Thoracic aorta (tissue), 2 donors: Measurements from ENCODE around the gene CCDC85C. TPM values are rescaled to one million over a fixed set of nuclear protein-coding genes. Genes with fewer than 3 reads are reported as not detected.

Source experiments
- ATAC-seq: fragments of 150-250 bp; one replicate; pipeline ENCODE4 v1.8.0; 2017; ENCODE audit warnings: low read depth; ENCODE audit not compliant: insufficient number of reproducible peaks, low FRiP score
- DNase-seq: peaks from one replicate; pipeline ENCODE4 v3.0.0-alpha.2; 2020; ENCODE audit warnings: low spot score
- H3K27ac ChIP-seq, 2 donors: fragments of 200-600 bp; sonication (generic); 1 replicate in 1 of 2; 2 replicates in 1 of 2; pipeline ENCODE4 v1.5.1; 2016; ENCODE audit warnings: mild to moderate bottlenecking in 2 of 2, moderate library complexity in 2 of 2
- H3K27me3 ChIP-seq: fragments of 200-600 bp; sonication (generic); replicated peaks from 2 replicates; pipeline ENCODE4 v1.6.0; 2016; ENCODE audit warnings: mild to moderate bottlenecking; ENCODE audit not compliant: insufficient read depth
- H3K36me3 ChIP-seq: fragments of 200-600 bp; sonication (generic); one replicate; pipeline ENCODE4 v1.5.1; 2016
- H3K4me1 ChIP-seq, 2 donors: fragments of 200-600 bp; sonication (generic); 1 replicate in 1 of 2; 2 replicates in 1 of 2; pipeline versions ENCODE4 v1.5.1 to v1.6.0; 2016; ENCODE audit warnings: low read depth in 2 of 2, mild to moderate bottlenecking in 1 of 2; ENCODE audit not compliant: control insufficient read depth in 1 of 2
- H3K4me3 ChIP-seq: fragments of 200-600 bp; sonication (generic); 2 replicates; pipeline ENCODE4 v1.5.1; 2016; ENCODE audit warnings: mild to moderate bottlenecking
- H3K9me3 ChIP-seq: fragments of 200-600 bp; sonication (generic); 2 replicates; pipeline ENCODE4 v1.5.1; 2016
- CTCF ChIP-seq: fragments of 200-600 bp; sonication (generic); IDR thresholded peaks from one replicate; pipeline ENCODE4 v1.5.1; 2019; ENCODE audit warnings: antibody characterized with exemption
- total RNA-seq, 2 donors: library from RNA; depleted of rRNA; stranded (reverse); fragments of >200 nt; gene quantifications; one replicate each; pipeline versions ENCODE4 v1.1.0 to v1.2.3, GENCODE V29; 2016

CCDC85C gene
- total RNA-seq, 2 donors from 2014 or later, result 1.5 to 4.1 TPM

DNA sequence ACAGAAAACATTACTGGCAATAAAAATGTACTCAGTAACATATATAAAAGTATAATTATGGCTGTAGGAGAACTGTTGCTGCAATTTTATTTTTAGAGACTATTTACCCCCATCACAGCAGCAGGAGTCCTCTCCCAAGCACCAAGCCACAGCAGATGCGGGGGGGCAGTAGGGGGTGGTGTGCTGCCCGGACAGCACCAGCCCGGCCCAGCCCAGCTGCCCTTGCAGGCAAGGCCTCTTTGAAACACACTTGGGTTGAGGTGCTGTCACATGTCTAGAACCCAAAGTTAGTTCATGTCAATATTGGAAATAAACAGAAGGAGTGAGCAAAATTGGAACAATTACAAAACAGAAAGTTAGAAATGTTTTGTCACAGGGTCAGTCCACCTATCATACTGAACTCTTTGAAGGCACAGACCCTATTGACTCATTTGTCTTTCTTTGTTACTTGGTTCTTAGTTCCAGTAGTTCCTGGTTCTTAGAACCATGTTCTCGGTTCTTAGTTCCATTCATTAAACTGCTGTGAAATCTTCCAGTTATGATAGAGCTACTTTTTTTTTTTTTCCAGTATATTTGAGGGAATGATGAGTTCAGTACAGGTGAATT is 100.1 kb downstream of the CCDC85C start:
- Histone ChIP-seq H3K36me3 (peaks cover 71% of the 10 kb centered on the region), H3K27ac (no peak overlapping the region), H3K9me3 (no peaks in the 10 kb centered on the region), H3K27me3 (no peaks in the 10 kb centered on the region), H3K4me1 (no peaks in the 10 kb centered on the region), H3K4me3 (no peak overlapping the region)
- ATAC-seq (no peak), DNase-seq (no peak)
- no peak for TF ChIP-seq CTCF

GRCh38 chr14:99502989-99503421 is 101.0 kb downstream of the CCDC85C start:
- no peak for TF ChIP-seq CTCF
- Histone ChIP-seq H3K4me1 (no peaks in the 10 kb centered on the region), H3K9me3 (no peaks in the 10 kb centered on the region), H3K36me3 (peaks cover 62% of the 10 kb centered on the region), H3K27ac (no peak overlapping the region), H3K4me3 (no peak overlapping the region), H3K27me3 (no peaks in the 10 kb centered on the region)
- no peak for ATAC-seq
- DNase-seq, result no peak

DNA sequence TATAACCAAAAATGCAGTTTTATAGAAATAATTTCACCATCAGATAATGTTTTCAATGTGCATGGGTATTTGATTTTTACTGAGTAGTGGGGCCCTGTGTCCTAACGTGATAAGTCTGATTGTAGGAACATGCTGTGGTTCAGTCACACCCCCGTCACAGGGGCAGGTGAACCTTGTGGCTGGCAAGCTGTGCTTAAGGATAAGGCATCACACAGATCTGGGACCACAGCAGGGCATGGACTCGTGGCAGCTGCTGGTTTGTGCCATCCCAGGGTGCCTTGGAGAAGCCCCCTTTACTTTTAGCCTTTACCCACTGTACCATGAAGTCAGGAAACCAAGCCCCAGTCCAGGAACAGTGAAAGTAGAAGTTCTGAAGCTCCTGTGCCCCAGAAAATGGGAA is 106.1 kb downstream of the CCDC85C start:
- H3K36me3 ChIP-seq, result peaks cover 59% of the 10 kb centered on the region
- H3K4me1 ChIP-seq, result no peaks in the 10 kb centered on the region
- no peak for TF ChIP-seq CTCF
- ATAC-seq (no peak), DNase-seq (no peak)
- no peak overlapping the region for H3K4me3 ChIP-seq
- H3K27me3 ChIP-seq, result no peaks in the 10 kb centered on the region
- no peak overlapping the region for H3K27ac ChIP-seq
- H3K9me3 ChIP-seq, result no peaks in the 10 kb centered on the region

GRCh38 chr14:99497341-99497740 is 106.7 kb downstream of the CCDC85C start:
- Histone ChIP-seq H3K27me3 (no peaks in the 10 kb centered on the region), H3K36me3 (peaks cover 59% of the 10 kb centered on the region), H3K27ac (no peak overlapping the region)

DNA sequence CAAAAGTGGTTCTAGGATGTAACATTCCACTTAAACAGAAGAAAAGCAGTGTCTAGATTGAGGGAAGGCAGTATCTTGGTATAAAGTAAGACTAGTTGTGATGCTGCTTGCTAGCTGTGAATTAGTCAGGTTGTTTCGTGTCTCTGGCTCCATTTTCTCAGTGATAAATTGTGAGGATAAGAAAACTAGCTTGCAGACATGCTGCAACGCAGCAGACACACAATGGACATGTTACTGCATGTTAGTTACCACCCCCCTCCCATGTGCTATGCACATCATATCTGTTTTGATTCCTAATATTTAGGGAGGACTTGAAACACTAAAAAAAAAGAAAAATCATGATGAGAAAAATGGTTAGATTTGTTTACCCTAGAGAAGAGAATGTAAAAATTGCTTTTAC is 119.9 kb downstream of the CCDC85C start:
- no peak overlapping the region for H3K27ac ChIP-seq
- no peaks in the 10 kb centered on the region for H3K27me3 ChIP-seq
- H3K9me3 ChIP-seq, result no peaks in the 10 kb centered on the region
- no peak for TF ChIP-seq CTCF
- peaks cover 18 to 21% of the 10 kb centered on the region in 2 donors for H3K4me1 ChIP-seq
- no peak for ATAC-seq
- no peak overlapping the region for H3K4me3 ChIP-seq
- H3K36me3 ChIP-seq, result no peaks in the 10 kb centered on the region
- DNase-seq, result no peak

More at GRCh38 chr14:99497341-99497740, 106.7 kb downstream of the CCDC85C start:
- DNase-seq (no peak), ATAC-seq (no peak)
- Histone ChIP-seq H3K4me3 (no peak overlapping the region), H3K4me1 (no peaks in the 10 kb centered on the region), H3K9me3 (no peaks in the 10 kb centered on the region)
- no peak for TF ChIP-seq CTCF
